HG03520 (cell line): Measurements from ENCODE around the gene ALG14.
"Not testable (repeated sequence)": the region's sequence is repeated elsewhere in the genome, so short reads cannot be mapped to it uniquely, and the experiment has no call there.

ENCODE experiments used
- ATAC-seq: cut with Tn5 transposase; IDR thresholded peaks from one replicate; pipeline ENCODE4 v1.9.1; 2021; ENCODE audit warnings: mild to moderate bottlenecking, moderate library complexity; ENCODE audit not compliant: unreplicated experiment

Gene ALG14

DNA sequence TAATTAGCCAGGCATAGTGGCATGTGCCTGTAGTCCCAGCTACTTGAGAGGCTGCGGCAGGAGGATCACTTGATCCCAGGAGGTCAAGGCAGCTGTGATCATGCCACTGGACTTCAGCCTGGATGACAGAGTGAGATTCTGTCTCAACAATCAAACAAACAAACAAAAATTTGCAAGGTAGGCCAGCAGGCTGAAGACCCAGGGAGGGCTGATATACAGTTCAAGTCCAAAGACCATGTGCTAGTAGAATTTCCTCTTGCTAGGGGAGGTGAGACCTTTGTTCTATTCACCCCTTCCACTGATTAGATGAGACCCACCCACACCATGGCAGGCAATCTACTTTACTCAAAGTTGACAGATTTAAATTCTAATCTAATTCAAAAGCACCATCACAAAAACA is 114.7 kb downstream of the ALG14 start:
- no peak for ATAC-seq

DNA sequence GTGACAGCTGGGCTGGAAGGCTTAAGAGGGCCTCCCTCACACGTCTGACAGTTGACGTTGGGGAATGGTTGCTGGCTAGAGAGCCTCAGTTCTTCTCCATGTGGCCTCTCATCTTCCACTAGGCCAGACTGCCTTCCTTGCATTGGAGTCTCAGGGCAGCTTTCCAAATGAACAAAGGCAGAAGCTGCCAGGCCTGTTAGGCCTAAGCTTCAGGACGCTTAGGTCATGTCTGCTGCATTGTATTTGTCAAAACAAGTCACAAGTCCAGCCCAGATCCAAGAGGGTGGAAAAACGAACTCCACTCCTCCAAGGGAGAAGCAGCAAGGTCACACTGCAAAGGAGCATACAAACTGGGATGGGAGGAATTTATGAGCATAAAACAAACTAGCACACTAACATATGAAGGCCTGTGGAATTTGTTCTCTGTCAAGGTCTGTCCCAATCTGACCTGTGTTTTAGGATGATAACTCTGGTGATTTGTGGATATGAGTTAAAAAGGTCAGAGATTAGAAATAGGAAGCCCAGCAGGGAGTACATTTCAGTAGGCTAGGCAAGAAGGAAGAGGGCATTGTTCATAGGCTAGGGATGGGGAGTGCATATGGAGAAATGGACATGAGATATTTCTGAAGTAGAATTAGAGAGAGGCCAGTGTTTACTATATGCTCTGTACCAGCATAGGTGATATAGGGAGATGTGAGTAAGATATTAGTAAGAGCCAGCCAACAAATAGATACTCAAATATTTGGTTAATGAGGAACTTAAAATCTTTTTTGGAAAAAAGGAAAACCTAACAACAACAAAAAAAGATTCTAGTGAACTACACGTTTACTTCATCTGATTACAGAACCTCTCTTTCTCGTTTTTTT is 116.8 kb downstream of the ALG14 start:
- no peak for ATAC-seq

DNA sequence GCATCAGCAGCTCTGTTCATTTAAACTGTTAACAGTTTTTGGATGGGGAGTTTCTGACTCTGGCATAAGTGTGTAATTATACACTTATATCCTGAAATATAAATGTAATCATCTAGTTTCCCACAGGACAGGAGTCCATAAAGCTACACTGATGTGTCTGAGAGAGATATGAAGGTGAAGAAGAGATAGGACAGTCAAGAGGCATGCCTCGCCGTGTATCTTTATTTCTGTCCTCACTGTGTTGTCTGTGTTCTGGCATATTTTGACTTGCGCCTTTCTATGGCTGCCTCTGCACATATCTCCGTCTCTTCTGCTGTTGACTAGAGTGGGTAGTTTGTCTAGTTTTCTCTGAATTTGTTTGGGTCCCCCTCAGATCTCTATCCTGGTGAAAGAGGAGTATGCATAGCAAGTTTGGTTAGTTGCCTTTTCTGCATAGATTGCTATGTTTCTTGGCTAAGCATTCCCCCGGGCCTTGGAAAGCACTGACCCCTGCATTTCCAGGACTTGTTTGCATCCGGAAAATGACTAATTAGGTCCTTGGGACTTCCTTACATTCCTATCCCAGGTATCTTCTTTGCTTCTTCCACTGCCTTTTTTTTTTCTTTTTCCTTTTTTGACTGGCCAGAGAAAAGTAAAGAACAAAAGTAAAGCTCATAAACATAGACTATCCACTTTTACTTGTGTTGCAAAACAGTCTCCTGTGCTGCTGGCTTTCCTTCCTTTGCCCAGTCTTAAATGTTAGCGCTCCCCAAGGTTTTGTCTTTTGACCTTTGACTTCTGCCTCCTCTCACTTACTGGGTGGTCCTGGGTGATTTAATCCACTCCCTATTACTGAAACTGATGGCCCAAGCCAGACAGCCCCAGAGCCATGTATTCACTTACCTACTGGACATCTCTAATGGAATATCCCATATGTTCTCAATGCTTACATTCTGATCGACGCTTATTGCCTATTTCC is 118.2 kb downstream of the ALG14 start:
- ATAC-seq, result no peak

DNA sequence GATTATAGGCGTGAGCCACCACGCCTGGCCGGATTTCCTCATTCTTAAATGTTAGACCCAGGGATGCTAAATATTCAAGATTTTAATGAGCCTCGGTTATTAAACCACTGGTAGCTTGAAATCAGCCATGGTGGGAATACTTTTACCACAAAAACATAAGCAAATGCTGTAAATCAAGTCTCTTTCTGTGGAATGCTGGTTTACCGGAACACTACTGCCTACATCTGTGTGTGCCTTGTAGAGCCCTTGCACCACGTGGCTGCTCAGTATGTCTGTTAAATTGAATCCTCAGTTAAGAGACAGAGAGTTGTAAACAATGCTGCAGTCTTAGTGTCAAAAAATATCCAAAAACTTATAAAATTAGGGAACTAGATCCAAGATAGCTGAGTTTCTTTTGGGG is 119.0 kb downstream of the ALG14 start:
- ATAC-seq, result no peak

DNA sequence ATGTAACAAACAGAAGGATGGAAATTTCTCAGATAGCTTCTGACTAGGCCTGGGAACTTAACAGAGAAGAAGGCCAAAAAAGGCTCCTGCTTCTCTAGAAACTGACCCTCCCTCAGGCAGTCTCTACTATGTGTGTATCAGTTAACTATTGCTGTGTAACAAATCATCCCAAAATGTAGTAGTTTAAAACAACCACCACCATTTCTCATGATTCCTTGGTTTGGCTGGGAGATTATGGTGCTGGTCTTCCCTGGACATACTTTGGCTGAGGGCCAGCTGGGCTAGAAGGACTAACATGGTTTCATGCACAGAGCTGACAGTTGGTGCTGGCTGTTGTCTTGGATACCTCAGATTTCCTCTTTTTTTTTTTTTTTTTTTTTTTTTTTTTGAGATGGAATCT is 119.6 kb downstream of the ALG14 start:
- no peak for ATAC-seq

DNA sequence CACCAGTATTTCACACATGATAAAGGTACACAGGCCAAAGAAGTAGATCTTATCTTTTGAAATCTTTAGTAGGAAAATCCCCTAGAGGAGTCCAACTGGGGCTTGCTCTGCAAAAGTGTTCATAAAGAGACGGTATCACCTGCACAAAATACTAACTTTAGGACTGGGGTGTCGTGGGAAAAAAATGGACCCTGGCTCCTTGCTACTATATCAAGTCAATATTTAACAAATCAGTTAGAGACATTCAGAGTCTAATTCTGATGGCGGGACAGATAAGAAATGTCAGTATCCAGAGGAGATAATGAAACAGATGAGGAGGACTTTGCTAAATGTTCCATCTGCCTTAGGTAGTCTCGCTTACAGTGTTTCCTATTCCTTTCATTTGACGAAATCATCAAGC is 120.2 kb downstream of the ALG14 start:
- ATAC-seq, result no peak

DNA sequence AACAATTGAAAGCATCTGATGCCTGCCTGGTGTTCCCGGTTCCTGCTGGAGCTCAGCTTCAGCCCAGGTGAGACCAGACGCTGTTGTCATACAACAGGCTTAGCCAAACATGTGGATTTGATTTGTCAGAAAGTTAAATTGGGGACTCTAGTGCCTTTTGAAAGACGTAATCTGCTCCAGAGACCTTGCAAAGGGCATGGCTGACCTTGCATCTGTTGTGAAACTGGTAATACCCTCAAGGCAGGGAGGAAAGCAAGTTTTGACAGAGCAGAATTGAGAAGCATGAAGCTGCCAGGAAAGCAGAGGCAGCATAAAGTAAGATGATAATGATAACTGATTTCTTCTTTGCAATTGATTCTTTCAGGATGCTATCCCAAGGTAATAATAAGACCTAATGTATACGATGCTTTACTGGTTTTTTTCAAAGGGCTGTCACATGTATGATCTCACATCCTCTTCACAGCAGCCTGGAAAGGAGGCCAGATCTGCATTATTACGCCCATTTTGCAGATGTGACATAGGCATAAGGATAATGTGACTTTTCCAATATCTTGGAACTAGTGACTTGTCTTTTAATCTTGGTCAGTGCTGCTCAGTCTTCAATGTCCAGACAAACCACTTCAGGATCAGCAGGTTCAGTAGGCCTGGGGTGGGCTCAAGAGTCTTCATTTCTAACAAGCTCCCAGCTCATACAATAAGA is 121.1 kb downstream of the ALG14 start:
- ATAC-seq, result no peak

DNA sequence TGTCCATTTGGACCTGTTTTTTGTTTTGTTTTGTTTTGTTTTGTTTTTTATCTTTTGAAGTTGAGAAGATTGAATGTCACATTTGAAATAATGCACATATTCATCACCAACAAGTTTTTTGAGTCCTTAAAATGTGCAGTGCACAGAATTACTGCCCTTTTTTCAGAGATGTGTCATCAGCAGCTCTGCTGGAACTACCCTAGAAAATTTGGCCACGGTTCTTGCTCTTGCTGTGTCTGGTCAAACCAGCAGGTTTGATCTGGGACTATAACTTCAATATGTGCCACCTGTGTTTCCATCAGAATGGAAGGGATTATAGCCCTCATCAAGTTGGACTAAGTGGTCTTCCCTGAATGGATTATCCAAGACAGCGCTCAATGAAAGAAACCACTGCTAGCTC is 121.7 kb downstream of the ALG14 start:
- ATAC-seq, result no peak

DNA sequence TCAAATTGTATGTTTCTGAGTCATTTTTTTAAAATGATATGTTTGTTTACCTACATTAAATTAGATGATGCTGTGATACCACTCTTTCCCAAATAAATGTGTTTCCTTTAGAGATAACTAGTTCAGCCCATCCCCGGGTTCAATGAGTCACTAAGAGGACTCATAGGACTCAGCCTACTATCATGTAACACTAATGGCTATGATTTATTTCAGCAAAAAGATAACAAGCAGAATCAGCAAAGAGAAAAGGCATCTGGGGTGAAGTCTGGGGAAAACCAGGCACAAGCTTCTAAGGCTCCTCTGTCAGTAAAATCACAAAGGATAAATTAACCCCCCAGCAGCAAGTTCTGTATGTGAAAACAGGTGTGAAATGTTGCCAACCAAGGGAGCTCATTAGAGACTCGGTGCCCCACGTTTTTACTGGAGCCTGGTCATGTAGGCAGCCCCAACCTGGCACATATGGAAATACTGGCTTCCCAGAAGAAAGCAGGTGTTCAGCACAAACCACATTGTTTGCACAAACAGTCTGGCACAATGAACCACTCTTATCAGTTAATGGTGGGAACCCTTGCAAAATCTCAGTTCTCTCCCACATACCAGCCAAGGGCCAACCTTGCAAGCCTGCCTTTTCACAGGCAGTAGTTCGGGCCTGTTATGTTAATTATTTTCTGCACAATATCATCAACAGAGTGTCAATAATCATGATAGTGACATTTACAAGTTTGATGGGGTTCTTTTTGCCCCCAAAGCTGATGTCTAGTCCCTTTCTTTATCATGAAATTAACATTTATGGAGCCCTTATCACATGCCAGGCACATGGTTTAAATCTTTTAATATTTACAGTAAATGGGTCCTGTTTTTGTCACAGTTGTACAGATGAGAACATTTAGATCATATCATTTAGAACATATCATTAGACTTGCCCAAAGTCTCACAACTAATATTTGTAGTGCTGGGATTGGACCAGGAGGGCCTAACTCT is 122.8 kb downstream of the ALG14 start:
- ATAC-seq, result no peak

DNA sequence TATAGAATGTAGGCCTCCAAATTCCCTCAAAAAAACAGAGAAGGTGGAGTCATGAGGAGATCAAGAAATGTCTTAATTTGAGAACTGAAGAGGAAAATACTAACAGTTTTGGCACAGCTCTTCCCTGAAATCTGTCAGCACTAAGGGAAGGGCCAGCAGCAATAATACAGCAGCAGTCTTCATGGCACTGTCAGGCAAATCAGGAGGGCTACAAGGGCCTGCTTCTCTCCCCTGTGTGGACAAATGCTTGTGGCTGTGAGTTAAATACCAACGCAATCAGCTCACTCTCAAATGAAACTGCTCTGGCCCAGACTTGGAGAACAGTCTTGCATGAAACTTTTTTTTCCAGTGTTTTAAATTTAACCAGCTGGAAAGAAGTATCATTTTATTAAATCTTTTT is 125.3 kb downstream of the ALG14 start:
- no peak for ATAC-seq

DNA sequence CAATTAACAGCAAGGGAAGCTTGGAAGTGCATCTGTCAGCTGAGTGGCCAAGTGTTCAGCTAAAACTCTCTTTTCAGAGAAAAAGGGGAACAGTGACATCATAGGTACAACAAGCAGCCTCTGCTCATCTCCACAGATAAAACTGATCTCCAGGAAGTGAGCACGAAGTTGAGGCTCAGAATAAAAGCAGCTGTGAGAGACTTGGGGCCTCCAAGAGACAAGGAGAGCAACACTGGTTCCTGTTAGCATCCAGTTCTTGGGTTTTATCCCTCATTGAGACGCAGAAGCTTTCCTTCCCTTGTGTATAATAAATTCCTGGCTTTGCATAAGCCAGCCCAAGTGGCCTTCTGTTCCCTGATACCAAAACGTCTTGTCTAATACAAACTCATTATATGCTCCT is 125.9 kb downstream of the ALG14 start:
- no peak for ATAC-seq

DNA sequence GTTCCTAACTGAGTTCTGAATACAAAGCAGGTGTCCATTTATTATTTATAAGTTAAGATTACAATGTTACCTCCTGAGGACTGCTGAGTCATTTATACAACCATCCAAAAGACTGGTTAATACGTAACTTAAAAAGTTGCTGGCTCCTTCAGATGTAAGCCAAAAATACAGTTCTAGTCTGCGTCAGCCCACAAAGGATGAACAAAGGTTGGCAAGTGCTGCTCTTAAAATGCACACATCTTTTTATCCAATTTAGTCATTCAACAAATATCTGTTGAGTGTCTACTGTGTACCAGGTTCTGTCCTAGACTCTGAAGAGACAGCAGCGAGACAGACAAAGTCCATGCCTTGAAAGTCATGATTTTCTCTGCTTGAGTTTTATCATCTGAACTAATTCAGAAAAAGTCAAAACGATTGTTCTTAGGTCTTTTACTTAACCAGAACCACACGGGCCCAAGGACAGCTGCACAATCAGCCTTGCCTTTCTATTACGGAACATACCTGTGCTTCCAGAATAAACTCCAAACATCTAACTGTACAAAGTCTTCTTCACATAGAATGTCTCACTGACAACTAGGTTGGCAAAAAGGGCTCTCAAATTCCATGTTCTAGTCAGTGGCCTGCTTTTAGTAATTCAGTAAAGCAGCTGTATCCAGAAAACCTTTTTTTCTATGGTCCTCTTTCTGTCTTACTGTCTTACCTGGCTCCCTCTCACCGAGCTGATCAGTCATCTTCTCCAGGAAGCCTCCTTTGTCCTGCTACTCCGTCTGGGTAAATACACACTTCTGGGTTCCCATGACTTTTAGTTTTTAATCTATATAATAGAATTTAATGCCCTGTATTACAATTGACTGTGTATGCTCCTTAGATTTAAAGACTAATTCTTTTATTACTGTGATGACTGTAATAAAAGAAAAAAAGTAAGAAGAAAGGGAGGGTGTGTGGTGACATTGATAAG is 130.3 kb downstream of the ALG14 start:
- ATAC-seq, result no peak

DNA sequence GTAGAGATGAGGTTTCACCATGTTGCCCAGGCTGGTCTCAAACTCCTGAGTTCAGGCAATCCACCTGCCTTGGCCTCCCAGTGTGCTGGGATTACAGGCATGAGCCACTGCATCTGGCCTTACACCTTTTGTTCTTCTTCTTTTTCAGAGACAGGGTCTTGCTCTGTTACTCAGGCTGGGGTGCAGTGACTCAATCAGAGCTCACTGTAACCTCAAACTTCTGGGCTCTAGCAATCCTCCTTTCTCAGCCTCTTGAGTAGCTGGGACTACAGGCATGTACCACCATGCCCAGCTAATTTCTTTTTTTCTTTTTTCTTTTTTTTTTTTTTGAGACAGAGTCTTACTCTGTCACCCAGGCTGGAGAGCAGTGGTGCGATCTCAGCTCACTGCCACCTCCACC is 131.3 kb downstream of the ALG14 start:
- not testable (repeated sequence) for ATAC-seq

DNA sequence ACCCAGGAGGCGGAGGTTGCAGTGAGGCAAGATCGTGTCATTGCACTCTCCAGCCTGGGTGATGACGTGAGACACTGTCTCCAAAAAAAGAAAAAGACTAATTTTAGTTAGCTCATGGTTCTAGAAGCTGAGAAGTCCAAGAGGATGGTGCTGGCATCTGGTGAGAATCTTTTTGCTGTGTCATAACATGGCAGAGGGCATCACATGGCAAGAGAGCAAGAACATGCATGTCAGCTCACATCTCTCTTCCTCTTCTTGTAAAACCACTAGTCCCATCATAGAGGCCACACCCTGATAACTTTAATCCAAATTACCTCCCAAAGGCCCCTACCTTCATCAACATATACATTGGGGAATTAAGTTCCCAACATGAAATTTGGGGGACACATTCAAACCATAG is 132.0 kb downstream of the ALG14 start:
- ATAC-seq, result no peak

DNA sequence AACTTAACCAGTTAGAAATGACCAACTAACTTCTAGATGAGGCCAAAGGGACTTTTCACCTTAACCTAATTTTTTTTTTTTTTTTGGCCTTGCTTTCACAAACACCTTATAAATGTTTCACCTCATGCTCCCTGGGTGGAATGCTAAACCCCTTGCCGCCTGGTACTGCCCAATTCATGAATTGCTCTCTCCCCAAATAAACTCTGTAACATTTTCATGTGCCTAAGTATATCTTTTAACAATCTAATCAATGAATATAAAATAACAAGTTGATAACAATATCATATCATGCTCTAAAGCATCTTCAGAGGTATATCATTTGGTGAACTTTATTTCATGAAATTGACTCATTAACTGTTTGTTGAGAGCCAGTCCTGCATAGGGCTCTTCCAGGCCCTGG is 134.9 kb downstream of the ALG14 start:
- ATAC-seq, result no peak

DNA sequence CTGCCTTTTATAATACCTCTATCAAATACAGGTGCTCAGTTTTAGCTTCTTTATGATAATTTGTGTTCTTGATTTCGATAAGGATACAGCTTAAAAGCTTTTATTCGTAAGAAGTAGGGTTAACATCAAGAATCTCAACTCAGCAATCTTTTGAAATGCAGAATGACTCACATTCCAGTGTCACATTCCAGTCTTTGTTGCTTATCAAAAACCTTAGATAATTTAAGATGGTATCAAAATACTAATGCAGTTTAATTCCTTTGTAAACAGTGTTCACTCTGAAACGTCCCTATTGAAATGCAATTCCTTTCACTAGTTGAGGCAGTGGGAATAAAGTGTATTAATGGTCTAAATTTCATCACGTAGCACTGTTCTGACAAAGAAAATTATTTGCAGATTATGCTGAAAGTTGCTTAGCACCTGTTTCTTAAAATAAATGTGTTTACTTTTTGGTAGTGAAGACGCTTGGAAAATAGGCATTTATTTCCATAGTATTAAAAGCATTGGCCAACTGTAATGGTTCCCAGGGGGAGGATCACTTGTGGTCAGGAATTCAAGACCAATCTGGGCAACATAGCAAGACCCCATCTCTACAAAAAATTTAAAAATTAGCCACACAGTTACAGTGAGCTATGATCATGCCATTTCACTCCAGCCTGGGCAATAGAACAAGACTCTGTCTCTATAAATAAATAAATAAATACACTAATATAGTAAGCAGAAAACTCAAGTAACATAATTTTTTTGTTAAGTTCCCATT is 135.7 kb downstream of the ALG14 start:
- ATAC-seq, result no peak

DNA sequence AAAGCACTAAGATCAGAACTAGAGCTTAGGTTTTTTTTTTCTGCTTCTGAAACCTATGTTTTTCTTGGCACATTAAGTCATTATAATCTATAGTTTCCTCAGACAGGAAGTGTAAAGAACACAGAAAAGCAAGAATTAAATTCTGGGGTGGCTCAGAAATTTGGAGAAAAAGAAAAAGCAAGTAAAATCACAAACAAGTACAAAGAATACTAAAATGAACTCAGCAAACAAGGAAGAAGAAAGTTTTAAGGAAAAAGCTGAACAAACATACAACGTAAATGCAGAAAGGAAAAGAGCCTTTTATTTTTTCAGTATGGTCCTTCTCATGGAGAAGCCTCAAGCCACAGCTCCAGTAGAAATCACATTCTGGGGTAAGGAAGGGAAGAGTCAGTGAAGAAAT is 137.3 kb downstream of the ALG14 start:
- no peak for ATAC-seq

DNA sequence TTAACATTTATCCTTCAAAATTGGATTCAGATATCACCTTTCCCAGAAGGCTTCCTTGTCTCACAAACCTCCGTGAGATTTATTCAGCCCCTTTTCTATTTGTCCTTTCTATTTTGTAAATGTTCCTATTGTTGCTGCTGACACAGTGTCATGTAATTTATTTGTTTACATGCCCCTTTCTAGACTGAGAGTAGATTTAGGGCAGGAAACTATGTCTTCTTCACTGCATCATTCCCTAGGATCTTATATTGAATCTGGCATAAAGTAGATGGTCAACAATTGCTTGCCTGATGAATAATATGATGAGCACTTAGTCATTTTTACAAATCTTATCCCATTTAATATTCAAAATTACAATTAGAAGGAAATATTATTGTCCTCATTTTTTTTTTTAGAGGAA is 137.7 kb downstream of the ALG14 start:
- ATAC-seq, result no peak
